Effector memory CD4-positive, alpha-beta T cell (primary cell): ENCODE measurements around the gene PDZK1IP1.
"Not testable (repeated sequence)": the region's sequence is repeated elsewhere in the genome, so short reads cannot be mapped to it uniquely, and the experiment has no call there.

Experiments used
- DNase-seq, 3 donors: peaks; one replicate each; pipeline ENCODE4 v3.0.0-alpha.2; 2020
- H3K27ac ChIP-seq: 2 replicates; pipeline ENCODE4 v1.7.0; 2013; ENCODE audit warnings: mild to moderate bottlenecking, low read length, moderate library complexity; ENCODE audit not compliant: insufficient read depth, poor library complexity, severe bottlenecking
- H3K27me3 ChIP-seq: replicated peaks from 2 replicates; pipeline ENCODE4 v1.7.0; 2013; ENCODE audit warnings: mild to moderate bottlenecking, low read length; ENCODE audit not compliant: insufficient read depth, control insufficient read depth, poor library complexity, severe bottlenecking
- H3K36me3 ChIP-seq: 2 replicates; pipeline ENCODE4 v1.7.0; 2013; ENCODE audit warnings: mild to moderate bottlenecking, low read length, moderate library complexity; ENCODE audit not compliant: control insufficient read depth, insufficient read depth
- H3K4me1 ChIP-seq: 2 replicates; pipeline ENCODE4 v1.7.0; 2013; ENCODE audit warnings: low read length, mild to moderate bottlenecking; ENCODE audit not compliant: control insufficient read depth, insufficient read depth, poor library complexity, severe bottlenecking
- H3K4me3 ChIP-seq: 2 replicates; pipeline ENCODE4 v1.7.0; 2013; ENCODE audit warnings: low read length, low read depth, mild to moderate bottlenecking; ENCODE audit not compliant: insufficient read depth, poor library complexity, severe bottlenecking
- H3K9me3 ChIP-seq: 2 replicates; pipeline ENCODE4 v1.7.0; 2013; ENCODE audit warnings: mild to moderate bottlenecking, low read length, moderate library complexity; ENCODE audit not compliant: control insufficient read depth

PDZK1IP1 gene

DNA sequence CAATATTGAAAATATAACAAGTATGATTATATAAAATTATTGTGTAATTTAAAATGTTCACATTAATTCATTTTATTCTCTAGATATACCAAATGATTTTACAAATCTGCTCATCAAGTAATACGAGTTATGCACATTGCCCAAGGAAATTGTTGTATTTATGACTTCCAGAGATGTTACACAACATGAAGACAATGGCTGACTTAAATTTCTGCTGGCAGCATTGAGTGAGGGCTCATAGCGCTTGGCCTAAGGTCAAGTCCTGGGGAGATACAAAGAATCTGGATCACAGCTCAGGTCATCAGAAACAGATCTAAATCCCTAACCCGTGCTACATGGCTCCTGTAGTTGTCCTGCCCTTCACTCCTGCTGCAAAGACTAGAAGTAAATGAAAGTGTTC is 49.5 kb downstream of the PDZK1IP1 start:
- not testable (repeated sequence) for H3K4me1 ChIP-seq, H3K27ac ChIP-seq, H3K27me3 ChIP-seq, H3K36me3 ChIP-seq, H3K4me3 ChIP-seq, DNase-seq, H3K9me3 ChIP-seq

DNA sequence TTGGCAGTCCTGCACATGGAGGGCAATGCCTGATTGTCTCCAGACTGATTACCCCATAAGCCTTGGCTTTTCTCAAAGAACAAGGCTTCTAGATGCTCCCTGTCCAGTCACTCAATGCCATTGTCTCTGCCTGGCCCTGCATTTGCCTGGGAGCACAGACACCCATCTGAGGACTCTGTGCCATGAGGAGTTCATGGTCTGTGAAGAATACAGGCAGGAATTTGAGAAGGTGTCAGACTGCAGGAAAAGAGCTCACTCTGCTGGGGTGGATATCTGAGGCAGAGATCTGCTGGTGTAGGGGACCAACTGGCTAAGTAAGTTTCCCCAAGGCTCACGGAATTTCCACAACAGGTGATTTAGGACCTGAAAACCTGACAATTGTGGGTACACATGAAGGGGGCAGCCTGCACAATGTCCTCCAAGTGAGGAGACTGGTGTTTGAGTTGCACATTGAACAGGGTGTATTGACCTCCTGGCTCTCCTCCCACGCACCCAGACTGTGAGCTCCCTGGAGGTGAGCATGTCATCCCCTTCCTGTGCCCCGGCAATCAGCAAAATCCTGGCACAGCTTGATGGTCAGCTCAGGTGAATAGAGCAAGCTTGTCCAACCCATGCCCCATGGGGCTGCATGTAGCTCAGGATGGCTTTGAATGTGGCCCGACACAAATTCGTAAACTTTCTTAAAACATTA is 51.8 kb downstream of the PDZK1IP1 start:
- H3K27me3 ChIP-seq, result no peaks in the 10 kb centered on the region
- no peak for DNase-seq
- H3K4me1 ChIP-seq, result no peaks in the 10 kb centered on the region
- no peaks in the 10 kb centered on the region for H3K9me3 ChIP-seq
- no peaks in the 10 kb centered on the region for H3K36me3 ChIP-seq
- H3K27ac ChIP-seq, result no peak overlapping the region
- no peak overlapping the region for H3K4me3 ChIP-seq

DNA sequence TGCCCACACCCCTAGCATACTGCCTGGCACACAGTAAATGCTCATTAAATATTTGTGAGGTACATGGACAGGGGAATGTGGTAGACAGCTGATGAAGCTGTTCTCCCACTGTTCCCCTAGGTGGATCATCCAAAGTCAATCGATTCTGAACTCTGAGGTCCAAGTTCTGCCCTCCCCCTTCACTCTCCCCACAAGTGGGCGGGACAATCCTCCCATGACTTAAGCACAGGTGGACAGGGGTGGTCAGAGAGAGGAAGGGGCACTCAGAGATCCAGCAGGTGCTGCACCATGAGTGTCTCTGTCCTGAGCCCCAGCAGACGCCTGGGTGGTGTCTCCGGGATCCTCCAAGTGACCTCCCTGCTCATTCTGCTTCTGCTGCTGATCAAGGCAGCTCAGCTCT is 52.6 kb downstream of the PDZK1IP1 start, which contains the start of gene CYP4A22:
Gene CYP4A22 (plus strand): TSS at position 244 of the 400 bp plus-strand sequence. CDS start 45 bp downstream, at position 289.
- no peaks in the 10 kb centered on the region for H3K9me3 ChIP-seq
- H3K4me3 ChIP-seq, result no peak within 1 kb of the TSS
- H3K27ac ChIP-seq, result no peak within 1 kb of the TSS
- no peaks in the 10 kb centered on the region for H3K36me3 ChIP-seq
- H3K4me1 ChIP-seq, result no peaks in the 10 kb centered on the region
- no peak for DNase-seq
- no peaks in the 10 kb centered on the region for H3K27me3 ChIP-seq
